ENCODE data around the gene SNRPD3.

DNA sequence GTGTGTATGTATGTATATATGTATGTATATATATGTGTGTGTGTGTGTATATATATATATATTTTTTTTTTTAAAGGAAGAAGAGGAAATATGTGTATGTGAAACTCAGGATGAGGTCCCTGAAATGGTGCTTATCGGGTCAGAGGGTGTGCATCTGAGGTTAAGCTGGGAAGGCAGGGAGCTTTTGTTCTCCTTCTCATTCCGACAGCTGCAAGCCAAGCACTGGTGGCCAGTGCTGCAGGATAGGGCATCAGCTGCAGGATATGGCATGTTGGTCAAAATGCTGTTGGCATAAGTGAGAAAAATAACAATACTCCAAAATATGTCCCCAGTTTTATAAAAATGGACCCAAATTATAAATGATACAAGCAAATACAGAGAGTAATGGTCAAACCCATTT is 7.4 kb downstream of the SNRPD3 start:
- TF ChIP-seq, protein P1, sequence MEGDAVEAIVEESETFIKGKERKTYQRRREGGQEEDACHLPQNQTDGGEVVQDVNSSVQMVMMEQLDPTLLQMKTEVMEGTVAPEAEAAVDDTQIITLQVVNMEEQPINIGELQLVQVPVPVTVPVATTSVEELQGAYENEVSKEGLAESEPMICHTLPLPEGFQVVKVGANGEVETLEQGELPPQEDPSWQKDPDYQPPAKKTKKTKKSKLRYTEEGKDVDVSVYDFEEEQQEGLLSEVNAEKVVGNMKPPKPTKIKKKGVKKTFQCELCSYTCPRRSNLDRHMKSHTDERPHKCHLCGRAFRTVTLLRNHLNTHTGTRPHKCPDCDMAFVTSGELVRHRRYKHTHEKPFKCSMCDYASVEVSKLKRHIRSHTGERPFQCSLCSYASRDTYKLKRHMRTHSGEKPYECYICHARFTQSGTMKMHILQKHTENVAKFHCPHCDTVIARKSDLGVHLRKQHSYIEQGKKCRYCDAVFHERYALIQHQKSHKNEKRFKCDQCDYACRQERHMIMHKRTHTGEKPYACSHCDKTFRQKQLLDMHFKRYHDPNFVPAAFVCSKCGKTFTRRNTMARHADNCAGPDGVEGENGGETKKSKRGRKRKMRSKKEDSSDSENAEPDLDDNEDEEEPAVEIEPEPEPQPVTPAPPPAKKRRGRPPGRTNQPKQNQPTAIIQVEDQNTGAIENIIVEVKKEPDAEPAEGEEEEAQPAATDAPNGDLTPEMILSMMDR (IDR thresholded peaks at IDR 0.05): no peak
- TF ChIP-seq POLR2A (IDR thresholded peaks at IDR 0.05; ENCODE audit: low read depth): no peak
